HEK293T (cell line): ENCODE results near the gene PLA2G1B.
A peak's percentile ranks its signal among the peaks of the same experiment; 100 is the strongest.

Experiments
- CTCF ChIA-PET: fragments of 350-600 bp; formaldehyde crosslinking; extraction: SDS; loops from one replicate; lab custom pipeline; 2021; ENCODE audit warnings: antibody characterized with exemption, inconsistent platforms; lab: Yijun Ruan, JAX
- POLR2A ChIA-PET: fragments of 350-600 bp; formaldehyde crosslinking; extraction: SDS; loops from one replicate; lab custom pipeline; 2020; ENCODE audit warnings: antibody characterized with exemption, inconsistent platforms; lab: Yijun Ruan, JAX
- DNase-seq: peaks from one replicate; pipeline ENCODE4 v3.0.0; 2012; ENCODE audit warnings: mixed read lengths; ENCODE audit errors: extremely low spot score
- ARNT ChIP-seq: fragments of 450-650 bp; IDR thresholded peaks from 2 replicates; pipeline ENCODE4 v1.6.1; 2017; ENCODE audit warnings: mild to moderate bottlenecking
- BHLHE40 ChIP-seq: fragments of 450-650 bp; IDR thresholded peaks from 2 replicates; pipeline ENCODE4 v1.6.1; 2016; ENCODE audit warnings: mild to moderate bottlenecking, moderate library complexity, borderline replicate concordance
- CTBP1 ChIP-seq: fragments of 450-650 bp; IDR thresholded peaks from 2 replicates; pipeline ENCODE4 v1.6.1; 2016; ENCODE audit warnings: borderline replicate concordance
- ELF4 ChIP-seq: fragments of 450-650 bp; IDR thresholded peaks from 2 replicates; pipeline ENCODE4 v1.6.1; 2017; ENCODE audit warnings: antibody characterized with exemption
- FOXA1 ChIP-seq: fragments of 450-650 bp; IDR thresholded peaks from 2 replicates; pipeline ENCODE4 v1.6.1; 2016; ENCODE audit warnings: mild to moderate bottlenecking
- FOXK2 ChIP-seq: fragments of 450-650 bp; IDR thresholded peaks from 2 replicates; pipeline ENCODE4 v1.6.1; 2016; ENCODE audit warnings: mild to moderate bottlenecking
- FOXM1 ChIP-seq: fragments of 450-650 bp; IDR thresholded peaks from 2 replicates; pipeline ENCODE4 v1.6.1; 2017; ENCODE audit warnings: mild to moderate bottlenecking, borderline replicate concordance
- HDGF ChIP-seq: fragments of 450-650 bp; IDR thresholded peaks from 2 replicates; pipeline ENCODE4 v1.6.1; 2017; ENCODE audit warnings: antibody characterized with exemption, borderline replicate concordance
- L3MBTL2 ChIP-seq: fragments of 450-650 bp; conservative IDR thresholded peaks from 2 replicates; pipeline ENCODE4 v1.6.1; 2016; ENCODE audit warnings: mild to moderate bottlenecking
- LEF1 ChIP-seq: fragments of 450-650 bp; IDR thresholded peaks from 2 replicates; pipeline ENCODE4 v1.6.1; 2017; ENCODE audit warnings: mild to moderate bottlenecking, borderline replicate concordance
- NFRKB ChIP-seq: fragments of 450-650 bp; IDR thresholded peaks from 2 replicates; pipeline ENCODE4 v1.6.1; 2016; ENCODE audit warnings: mild to moderate bottlenecking, moderate library complexity
- SP1 ChIP-seq: fragments of 450-650 bp; IDR thresholded peaks from 2 replicates; pipeline ENCODE4 v1.6.1; 2017
- SUZ12 ChIP-seq: fragments of 450-650 bp; IDR thresholded peaks from 2 replicates; pipeline ENCODE4 v1.6.1; 2016; ENCODE audit warnings: mild to moderate bottlenecking
- TARDBP ChIP-seq: fragments of 450-650 bp; IDR thresholded peaks from 2 replicates; pipeline ENCODE4 v1.6.1; 2016
- ZNF384 ChIP-seq: fragments of 450-650 bp; IDR thresholded peaks from 2 replicates; pipeline ENCODE4 v1.6.1; 2016
- TF ChIP-seq, protein P1 (sequence below): fragments of 450-650 bp; IDR thresholded peaks from 2 replicates; pipeline ENCODE4 v1.6.1; 2016

PLA2G1B gene

DNA sequence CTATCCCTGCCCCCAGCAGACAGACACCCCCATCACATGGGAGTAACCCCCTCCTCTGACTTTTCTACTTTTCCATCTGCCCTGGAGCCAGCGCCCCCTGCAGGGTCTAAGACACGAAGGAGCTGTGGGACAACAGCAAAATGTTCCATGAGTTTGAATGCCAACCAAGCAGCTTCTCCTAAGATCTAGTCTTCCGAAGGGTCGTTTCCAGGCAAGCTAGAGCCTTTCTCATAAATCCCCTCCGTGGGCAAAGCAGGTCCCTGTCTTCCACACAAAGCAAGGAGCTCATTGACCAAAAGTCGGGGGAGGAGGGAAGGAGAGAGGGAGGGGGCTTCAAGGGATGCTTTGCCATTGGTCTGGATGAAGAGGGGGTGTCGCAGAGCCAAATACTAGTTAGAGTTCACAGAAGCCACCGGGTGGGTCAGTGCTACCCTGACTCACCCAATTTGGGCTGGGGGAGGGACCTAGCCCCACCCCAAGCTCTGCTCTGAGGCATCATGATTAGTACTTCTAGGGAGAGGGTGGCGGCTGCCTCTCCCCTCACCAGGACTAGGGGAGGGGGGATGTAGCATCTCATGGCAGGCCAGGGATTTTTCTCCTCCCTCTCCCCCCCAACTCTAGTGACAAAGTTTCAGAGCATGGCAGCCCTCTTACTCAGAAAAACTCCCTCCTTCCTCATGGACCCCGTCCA, 39.8 kb upstream of the PLA2G1B start:
- ChIA-PET CTCF (interaction anchor here (0.6 to 2.8 kb wide), 22 partner anchors 8 to 403 kb away, joined by 3 to 20 read pairs (median 4); partner anchors contain the start of genes COQ5 and COX6A1), POLR2A (interaction anchor here (0.6 to 2.9 kb wide), 12 partner anchors 9 to 214 kb away, joined by 3 to 18 read pairs (median 3); partner anchors contain the start of genes COX6A1, POP5, RNU4-2 and RPLP0)
- TF ChIP-seq LEF1: no peak
- no peak for TF ChIP-seq BHLHE40
- no peak for TF ChIP-seq FOXA1
- no peak for TF ChIP-seq ZNF384
- TF ChIP-seq, protein P1, sequence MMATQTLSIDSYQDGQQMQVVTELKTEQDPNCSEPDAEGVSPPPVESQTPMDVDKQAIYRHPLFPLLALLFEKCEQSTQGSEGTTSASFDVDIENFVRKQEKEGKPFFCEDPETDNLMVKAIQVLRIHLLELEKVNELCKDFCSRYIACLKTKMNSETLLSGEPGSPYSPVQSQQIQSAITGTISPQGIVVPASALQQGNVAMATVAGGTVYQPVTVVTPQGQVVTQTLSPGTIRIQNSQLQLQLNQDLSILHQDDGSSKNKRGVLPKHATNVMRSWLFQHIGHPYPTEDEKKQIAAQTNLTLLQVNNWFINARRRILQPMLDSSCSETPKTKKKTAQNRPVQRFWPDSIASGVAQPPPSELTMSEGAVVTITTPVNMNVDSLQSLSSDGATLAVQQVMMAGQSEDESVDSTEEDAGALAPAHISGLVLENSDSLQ: no peak
- TF ChIP-seq SP1: no peak
- TF ChIP-seq FOXK2: no peak

GRCh38 chr12:120366845-120367232, 39.3 kb upstream of the PLA2G1B start:
- ChIA-PET CTCF (interaction anchor here (0.8 to 2.8 kb wide), 16 partner anchors 8 to 402 kb away, joined by 3 to 20 read pairs (median 4); no protein-coding TSS in a partner anchor), POLR2A (interaction anchor here (0.6 to 2.9 kb wide), 10 partner anchors 10 to 214 kb away, joined by 3 to 18 read pairs (median 4); partner anchors contain the start of genes COX6A1, POP5, RNU4-2 and RPLP0)
- TF ChIP-seq LEF1 (no peak), SUZ12 (no peak), CTBP1 (no peak), ELF4 (no peak), FOXM1 (no peak), L3MBTL2 (no peak), FOXA1 (no peak), SP1 (no peak), NFRKB (no peak), TARDBP (no peak)
- DNase-seq: no peak

More for the DNA sequence above, 39.8 kb upstream of the PLA2G1B start:
- DNase-seq: peak; percentile 55

- DNase-seq: no peak
- CTCF ChIA-PET: interaction anchor here (0.8 to 2.8 kb wide), 7 partner anchors 9 to 72 kb away, joined by 3 to 20 read pairs (median 9); no protein-coding TSS in a partner anchor
- POLR2A ChIA-PET: interaction anchor here (1.4 to 2.9 kb wide), 2 partner anchors 10 to 75 kb away, joined by 12 to 18 read pairs; partner anchors contain the start of gene RNU4-2
- no peak for TF ChIP-seq HDGF
- no peak for TF ChIP-seq ZNF384
- TF ChIP-seq BHLHE40: no peak
- no peak for TF ChIP-seq SP1
- TF ChIP-seq L3MBTL2: no peak
- TF ChIP-seq SUZ12: no peak
- TF ChIP-seq FOXA1: no peak
- no peak for TF ChIP-seq FOXK2
- TF ChIP-seq, protein P1: no peak
- TF ChIP-seq LEF1: no peak
These were observed 38.7 kb upstream of the PLA2G1B start for GRCh38 chr12:120366341-120366705.

GRCh38 chr12:120365675-120366340, 38.2 kb upstream of the PLA2G1B start:
- ChIA-PET CTCF (interaction anchor here (2.8 kb wide), 1 partner anchor 16 kb away, joined by 17 read pairs; no protein-coding TSS in a partner anchor), POLR2A (interaction anchor here (1.1 to 2.9 kb wide), 2 partner anchors 11 to 71 kb away, joined by 3 to 18 read pairs; no protein-coding TSS in a partner anchor)
- DNase-seq: no peak
- no peak for TF ChIP-seq SUZ12
- no peak for TF ChIP-seq CTBP1
- TF ChIP-seq FOXM1: no peak
- TF ChIP-seq HDGF: no peak
- no peak for TF ChIP-seq FOXK2
- TF ChIP-seq FOXA1: no peak
- TF ChIP-seq, protein P1: no peak
- no peak for TF ChIP-seq SP1
- no peak for TF ChIP-seq LEF1
- TF ChIP-seq ELF4: no peak

GRCh38 chr12:120364487-120364886, 36.9 kb upstream of the PLA2G1B start:
- ChIA-PET CTCF (no interaction called here), POLR2A (interaction anchor here (1.1 to 1.4 kb wide), 2 partner anchors 47 to 65 kb away, joined by 3 to 4 read pairs; no protein-coding TSS in a partner anchor)
- TF ChIP-seq ZNF384 (no peak), FOXK2 (no peak), ELF4 (no peak), TARDBP (no peak), LEF1 (no peak), CTBP1 (no peak), SP1 (no peak), NFRKB (no peak), ARNT (no peak), FOXM1 (no peak), HDGF (no peak), SUZ12 (no peak)
- TF ChIP-seq, protein P1: no peak
- DNase-seq: no peak
